CD4-positive, alpha-beta T cell treated with Interleukin-6 for 4 hours (primary cell): ENCODE results near the gene AKR1A1.
"Not testable (repeated sequence)": the region's sequence is repeated elsewhere in the genome, so short reads cannot be mapped to it uniquely, and the experiment has no call there.

Experiments used
- DNase-seq: peaks from one replicate; pipeline ENCODE4 v3.0.0-alpha.2; 2020; ENCODE audit warnings: mixed read lengths

AKR1A1 gene

DNA sequence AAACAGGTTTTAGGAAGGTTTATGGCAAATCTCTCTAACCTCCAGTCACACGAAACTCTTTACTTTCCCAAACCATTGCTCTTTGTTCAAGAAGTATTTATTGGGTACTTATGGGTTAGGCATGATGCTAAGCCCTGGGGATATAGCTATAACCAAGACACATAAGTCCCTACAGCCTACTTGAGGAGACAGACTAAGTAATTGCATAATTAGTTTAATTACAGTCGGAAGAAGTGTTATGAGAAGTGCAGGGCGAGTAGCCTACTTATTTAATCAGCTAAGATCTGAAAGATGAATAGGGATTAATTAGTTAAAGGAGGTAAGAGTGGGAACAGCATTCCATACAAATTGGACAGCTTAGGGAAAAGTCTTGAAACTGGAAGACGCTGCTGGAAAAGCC is 20.0 kb downstream of the AKR1A1 start:
- no peak for DNase-seq

DNA sequence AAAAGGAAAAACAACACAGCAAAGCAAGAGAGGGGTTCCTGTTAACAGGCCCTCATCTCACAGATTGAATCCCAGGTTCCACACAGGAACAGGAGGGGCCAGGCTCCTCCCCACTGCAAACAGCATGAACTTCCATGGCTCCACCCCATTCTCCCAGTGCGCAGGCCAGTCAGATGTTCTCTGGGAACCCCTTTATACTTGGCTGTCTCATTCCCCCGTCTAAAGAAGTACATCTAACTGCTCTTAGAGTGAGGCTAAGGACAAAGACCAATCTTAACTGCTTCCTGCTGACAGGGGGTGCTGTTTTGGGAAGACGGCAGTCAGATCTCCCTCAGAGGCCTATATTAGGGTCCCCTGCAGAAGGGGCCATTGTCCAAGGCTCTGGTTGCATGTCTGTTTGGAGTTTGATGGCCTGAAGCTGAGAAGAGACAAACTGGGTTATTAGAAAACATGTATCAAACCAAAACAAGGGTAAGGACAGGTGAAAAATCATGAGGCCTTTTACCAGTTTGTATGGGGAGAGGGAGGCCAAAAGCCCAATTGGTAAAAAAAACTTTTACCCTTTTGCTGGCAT is 22.7 kb downstream of the AKR1A1 start:
- DNase-seq, result no peak

DNA sequence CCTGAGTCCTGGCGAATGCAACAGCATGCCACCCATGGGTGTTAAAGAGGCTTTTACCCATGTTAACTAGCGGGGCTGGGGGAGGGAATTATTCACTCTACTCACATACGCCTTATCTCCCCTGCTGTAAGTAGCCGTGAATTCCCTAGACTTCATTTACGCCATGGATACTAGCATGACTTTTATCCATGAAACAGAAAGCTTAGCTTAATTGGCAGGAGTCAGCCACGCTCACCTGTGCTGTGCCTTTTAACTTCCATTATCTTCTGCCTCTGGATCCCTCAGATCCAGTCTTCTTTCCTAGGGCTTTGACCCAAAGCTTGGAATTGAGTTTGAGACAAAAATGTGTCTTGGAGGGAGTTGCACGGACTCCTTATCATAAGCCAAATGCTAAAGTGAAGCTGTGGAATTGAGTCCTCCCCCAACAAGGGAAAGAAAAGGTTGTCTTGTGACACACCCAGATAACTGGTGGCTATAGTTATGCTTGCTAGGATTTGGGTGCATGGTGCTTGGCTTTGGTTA is 23.5 kb downstream of the AKR1A1 start:
- no peak for DNase-seq

DNA sequence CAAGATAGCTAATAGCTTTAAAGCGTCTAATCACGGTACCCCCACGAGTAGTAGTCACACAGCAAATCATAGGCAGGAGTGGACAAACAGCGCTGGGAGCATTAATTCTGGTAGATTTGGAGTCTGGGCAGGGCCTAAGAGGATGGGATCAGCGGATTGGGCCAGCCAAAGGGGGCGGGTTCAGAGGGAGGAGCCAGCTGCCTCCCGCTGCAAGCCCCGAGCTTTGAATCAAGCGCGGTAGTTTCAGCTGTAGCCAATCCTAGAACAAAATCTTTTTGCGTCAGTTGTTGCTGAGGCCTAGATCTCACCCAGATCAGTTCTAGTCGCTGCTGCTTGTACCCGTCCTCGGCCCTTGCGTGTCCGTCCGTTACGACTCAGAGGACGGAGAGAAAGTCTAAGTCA is 32.6 kb downstream of the AKR1A1 start:
- peak; percentile 97 for DNase-seq

DNA sequence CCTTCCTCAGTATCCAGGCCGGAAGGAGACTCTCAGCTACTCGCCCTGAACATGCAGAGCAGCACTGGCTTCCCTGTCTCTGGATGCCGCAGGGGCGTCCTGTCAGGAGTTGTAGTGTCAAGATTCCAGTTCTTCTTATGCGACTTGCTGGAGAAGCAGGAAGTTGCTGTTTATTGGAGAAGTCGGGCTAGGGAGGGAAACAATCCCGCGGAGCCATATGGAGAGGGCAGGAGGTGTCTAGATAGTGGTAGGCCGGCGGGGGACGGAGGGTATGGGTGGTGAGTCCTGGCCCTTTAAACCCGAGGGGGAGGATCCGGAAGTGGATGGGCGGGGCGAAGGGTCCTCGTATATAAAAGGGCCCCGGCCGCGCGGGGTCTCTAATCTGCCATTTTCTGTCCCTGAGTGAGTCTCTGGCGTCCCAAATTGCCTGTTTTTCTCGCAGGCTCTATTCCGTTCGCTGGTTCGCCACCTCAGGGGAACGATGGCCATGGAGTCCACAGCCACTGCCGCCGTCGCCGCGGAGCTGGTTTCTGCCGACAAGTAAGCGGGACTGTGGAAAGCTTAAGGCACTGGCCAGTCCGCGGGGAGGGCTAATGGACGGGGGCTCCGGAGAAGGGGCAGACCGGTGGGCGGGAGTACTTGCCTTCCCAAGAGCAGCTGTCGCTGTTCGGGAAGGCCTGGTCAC is 33.2 kb downstream of the AKR1A1 start, which contains the start of gene NASP:
Gene NASP, plus strand, starts transcription at position 376 of the 685 bp plus-strand sequence. Its CDS starts 106 bp downstream, at position 482.
- peak; percentile 90 for DNase-seq

DNA sequence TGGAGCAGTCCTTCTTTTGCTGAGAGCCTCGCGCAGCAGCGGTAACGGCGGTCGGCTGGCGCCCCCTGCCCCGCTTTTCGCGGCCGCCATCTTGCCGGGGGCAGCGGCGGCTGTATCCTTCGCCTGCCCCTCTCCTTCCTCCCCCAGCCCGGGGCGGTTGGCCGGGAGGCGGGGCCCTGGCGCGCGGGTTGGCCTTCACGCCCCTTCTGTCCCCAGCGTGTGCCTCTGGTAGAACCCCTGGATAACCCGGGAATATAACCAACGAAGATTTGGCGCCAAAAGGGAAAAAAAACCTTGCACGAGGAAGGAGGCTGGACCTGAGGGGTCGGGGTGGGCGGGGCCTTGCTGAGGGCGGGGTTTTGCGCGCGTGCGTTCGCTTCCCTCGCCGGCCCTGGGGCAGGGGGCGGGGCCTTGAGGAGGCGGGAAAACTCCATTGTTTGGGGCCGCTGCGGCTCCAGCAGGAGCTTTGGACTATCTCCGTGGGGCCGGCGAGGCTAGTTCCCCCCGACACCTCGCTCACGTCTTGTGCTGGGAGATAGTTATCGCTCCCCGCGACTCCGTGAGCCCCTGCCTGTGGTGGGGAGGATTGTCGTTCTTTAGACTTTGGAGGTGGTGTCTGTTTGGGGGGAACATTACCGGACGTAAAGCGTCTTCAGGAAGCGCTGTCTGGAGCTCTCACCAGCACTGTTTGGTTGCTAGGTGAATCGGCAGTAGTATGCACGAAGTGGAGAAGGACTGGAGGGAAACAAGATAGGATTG is 33.9 kb downstream of the AKR1A1 start:
- DNase-seq, result peak; percentile 96

DNA sequence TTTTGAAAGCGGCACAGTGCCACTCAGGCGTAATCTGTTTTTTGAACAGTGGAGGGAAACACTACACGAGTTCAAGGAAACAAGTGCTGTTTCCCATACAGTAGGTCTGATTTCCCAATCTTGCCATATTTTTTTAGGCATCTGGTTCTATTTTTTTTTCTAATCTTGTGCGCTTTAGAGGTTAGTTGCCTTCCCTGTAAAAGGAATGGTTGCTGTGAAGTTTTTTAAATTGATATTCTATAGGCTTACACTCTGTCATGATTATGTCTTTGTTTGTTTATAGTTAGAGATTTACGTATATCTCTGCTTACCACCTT is 34.4 kb downstream of the AKR1A1 start:
- no peak for DNase-seq

DNA sequence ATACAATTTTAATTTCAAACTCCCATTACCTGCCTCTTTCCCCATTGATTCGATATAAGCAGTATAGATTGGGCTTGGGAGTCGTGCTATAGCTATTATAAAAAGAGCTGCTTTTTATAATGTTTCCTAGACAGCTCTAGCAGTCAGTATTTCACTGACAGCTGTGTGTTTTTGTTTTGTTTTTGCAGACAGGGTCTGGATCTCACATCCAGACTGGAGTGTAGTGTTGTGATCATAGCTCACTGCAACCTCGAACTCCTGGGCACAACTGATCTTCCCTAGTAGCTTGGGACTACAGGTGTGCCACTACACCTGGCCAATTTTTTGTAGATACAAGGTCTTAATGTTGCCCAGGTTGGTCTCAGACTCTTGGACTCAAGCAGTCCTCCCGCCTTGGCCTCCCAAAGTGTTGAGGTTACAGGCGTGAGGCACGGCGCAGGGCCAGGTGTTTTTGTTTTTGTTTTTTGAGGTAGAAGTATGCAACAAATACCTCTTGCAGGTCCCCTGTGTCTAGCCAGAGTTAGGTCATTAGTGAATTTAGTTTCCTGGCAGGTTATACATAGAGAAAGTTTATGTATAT is 35.0 kb downstream of the AKR1A1 start:
- no peak for DNase-seq

DNA sequence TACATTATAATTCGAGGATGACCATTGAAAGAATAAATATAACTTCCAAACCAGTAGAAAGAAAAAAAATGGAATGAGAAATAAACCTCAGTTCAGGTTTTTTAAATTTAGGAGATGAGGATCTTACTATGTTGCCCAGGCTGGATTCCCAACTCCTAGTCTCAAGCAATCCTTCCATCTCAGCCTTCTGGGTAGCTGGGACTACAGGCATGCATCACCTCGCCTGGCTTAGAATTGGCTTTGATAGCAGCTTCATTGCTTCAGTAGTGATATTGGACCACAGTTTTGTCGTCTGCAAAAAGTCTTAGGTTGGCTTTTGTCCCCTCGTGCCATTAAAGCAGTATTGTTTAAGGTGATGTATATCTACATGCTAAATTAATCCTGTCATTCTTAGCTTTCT is 36.1 kb downstream of the AKR1A1 start:
- no peak for DNase-seq

DNA sequence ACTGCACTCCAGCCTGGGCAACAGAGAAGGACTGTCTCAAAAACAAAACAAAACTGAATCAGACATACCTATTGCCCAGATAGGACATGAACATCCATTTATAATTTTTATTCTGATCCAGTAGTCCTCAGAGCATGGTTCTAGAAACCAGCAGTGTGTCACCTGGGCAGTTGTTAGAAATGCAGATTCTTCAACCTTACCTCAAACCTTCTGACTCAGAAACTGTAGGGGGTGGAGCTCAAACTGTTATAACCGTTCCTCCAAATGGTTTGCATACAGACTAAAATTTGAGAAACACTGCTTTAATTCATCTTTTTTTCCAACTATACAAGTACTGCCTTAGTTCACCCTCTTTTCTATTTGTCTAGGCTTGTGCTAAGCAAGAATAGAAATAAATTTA is 39.2 kb downstream of the AKR1A1 start:
- DNase-seq, result no peak

DNA sequence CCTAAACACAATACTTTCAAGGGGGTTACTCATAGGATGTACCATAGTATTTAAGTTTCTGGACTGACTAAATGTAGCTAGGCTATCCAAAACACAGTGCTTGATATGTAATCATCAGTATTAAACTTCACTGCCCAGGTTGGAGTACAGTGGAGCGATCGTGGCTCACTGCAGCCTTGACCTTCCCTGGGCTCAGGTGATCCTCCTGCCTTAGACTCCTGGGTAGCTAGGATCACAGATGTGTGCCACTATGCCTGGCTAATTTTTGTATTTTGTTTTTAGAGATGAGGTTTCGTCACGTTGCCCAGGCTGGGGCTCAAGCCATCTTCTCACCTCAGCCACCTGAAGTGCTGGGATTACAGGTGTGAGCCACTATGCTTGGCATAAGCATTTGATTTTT is 43.8 kb downstream of the AKR1A1 start:
- DNase-seq, result no peak

DNA sequence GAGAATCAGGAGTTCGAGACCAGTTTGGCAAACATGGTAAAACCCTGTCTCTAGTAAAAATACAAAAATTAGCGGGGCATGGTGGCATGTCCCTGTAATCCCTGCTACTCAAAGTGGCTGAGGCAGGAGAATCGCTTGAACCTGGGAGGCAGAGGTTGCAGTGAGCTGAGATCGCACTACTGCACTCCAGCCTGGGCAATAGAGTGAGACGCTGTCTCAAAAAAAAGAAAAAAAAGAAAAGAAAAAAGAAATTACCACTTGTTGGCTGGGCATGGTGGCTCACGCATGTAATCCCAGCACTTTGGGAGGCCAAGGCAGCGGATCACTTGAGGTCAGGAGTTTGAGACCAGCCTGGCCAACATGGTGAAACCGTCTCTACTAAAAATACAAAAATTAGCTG is 46.1 kb downstream of the AKR1A1 start:
- DNase-seq, result not testable (repeated sequence)

DNA sequence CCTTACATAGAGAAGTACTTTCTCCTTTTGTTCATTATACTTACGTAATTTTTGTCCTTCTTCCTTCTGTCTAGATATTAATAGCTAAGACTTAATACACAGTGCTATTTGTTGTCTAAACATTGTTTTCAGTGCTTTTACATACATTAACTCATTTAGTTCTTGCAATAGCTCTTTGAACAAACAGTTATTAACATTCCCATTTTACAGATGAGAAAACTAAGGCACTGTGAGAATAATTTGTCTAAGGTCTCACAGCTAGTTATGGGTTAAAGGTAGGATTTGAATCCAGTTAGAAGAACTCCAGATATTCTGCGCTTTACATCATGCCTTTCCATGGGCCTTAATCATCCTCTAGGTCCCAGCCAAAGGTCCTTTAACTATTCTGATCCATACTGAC is 53.6 kb downstream of the AKR1A1 start:
- no peak for DNase-seq

DNA sequence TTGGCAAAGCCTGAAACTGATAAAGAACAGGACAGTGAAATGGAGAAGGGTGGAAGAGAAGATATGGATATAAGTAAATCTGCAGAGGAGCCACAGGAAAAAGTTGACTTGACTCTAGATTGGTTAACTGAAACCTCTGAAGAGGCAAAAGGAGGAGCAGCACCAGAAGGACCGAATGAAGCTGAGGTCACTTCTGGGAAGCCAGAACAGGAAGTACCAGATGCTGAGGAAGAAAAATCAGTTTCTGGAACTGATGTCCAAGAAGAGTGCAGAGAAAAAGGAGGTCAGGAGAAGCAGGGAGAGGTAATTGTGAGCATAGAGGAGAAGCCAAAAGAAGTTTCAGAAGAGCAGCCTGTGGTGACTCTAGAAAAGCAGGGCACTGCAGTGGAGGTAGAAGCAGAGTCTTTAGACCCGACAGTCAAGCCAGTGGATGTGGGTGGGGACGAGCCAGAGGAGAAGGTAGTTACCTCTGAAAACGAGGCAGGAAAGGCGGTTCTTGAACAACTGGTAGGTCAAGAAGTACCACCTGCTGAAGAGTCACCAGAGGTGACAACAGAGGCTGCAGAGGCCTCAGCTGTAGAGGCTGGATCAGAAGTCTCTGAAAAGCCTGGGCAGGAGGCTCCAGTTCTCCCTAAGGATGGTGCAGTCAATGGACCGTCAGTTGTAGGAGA is 56.9 kb downstream of the AKR1A1 start:
- DNase-seq, result no peak

DNA sequence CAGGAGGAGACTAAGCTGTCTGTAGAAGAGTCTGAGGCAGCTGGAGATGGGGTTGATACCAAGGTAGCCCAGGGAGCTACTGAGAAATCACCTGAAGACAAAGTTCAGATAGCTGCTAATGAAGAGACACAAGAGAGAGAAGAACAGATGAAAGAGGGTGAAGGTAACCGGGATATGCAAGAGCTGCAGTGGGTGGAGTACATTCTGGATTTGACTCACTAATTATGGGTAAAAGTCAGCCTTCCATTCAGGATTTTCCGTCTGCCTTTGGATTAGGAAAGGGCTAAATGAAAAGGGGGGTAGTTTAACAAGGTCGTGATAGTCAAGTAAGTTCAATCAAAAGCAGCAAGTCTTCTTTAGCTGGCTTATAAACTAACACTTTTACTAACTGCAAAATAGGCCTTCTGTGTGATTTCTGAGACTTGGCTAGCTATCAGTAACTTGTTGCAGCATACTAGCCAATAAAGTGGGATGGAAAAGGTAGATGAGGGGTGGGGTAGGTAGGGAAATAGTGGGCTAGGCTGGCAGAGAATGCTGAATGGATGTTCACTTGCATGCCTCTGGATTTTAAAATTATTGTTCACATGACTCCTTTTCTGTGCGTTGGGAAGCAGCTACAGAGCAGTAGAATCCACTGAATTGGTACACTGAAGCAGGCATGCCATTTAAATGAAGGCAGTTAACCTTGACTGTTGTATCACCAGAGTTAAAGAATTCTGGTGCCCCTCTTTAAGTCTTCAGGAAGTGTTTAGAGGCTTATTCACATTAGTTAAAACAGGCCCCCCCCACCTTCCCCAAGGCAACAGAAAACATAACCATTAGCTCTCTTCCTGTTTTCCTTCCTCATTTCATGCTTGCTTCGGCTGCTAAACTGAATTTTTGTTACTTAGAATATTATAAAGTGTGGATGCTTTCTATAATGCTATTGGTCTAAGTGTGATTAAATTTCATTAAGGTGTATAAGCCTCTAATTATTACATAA is 57.8 kb downstream of the AKR1A1 start:
- no peak for DNase-seq

DNA sequence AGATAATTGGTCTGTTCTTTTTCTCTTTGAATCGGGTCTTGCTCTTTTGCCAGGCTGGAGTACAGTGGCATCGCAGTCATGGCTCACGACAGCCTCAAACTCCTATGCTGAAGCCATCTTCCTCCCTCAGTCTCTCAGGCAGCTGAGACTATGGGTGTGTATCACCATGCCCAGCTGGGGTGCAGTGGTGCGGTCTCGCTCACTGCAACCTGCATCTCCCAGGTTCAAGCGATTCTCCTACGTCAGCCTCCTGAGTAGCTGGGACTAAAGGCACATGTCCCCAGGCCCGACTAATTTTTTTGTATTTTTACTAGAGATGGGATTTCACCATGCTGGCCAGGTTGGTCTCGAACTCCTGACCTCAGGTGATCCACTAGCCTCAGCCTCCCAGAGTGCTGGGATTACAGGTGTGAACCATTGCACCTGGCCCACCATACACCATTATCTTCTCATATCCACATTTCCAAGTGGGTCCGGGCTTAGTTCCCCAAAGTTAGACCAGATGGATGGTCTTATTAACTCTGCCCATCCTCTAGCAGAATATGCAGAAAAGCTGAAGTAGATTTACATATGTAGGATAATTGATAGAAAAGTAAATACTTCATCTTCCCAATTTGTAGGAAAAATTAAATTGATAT is 60.1 kb downstream of the AKR1A1 start:
- no peak for DNase-seq

DNA sequence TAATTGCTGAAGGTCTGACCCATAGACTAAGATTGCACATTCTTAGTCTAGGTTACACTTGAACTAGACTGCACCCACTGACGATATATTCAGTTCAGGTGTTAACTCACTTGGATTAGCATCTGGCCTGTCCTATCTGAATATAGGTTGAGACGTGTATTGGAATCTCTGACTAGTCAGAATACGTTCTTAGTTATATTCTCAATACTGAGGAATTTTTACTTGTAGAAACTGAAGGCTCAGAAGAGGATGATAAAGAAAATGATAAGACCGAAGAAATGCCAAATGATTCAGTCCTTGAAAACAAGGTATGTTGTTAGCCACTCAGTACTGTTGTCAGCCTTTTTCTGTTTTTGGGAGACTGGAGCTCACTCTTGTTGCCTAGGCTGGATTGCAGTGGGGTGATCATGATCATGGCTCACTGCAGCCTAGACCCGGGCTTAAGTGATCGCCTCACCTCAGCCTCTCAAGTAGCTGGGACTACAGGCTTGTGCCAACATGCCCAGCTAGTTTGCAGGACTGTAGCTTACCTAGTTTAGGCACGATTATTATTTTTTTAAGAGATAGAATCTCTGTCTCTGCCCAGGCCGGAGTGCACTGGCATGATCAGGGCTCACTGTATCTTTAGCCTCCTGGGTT is 62.4 kb downstream of the AKR1A1 start:
- DNase-seq, result no peak

DNA sequence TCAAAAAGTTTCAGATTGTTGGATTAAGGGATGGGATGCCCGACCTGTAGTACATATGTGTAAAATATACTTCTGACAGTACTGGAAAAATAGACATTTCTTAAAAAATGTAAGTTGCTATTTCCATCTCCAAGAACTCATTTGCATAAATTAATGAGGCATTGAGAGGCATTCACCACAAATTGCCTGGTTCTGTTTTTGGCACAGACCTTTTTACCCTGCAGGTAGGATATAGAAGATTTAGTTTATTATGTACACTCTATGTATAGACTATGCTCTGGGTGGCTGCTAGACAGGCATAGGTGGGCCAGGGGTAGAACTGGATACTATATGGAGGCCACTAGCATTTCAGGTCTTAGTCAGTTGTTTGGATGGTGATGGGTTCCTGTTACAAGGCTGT is 65.3 kb downstream of the AKR1A1 start:
- DNase-seq, result no peak

DNA sequence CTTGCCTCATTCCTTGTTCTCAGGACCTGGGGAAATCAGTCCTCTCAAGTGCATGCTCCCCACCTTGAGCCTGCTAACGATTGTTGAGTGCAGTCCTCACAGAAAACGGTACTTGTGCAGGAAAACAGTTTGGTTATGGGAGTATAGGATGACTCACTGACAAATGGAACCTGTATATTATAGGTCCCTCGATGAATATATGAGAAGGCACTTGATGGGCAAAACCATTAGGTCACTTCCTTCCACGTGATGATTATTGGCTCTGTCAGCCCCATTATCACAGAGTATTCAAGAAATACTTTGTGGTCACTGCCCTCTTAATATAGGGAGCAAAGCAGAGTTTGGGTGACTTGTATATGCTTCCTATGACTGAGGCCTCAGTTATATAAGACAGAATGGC is 67.0 kb downstream of the AKR1A1 start:
- DNase-seq, result no peak

DNA sequence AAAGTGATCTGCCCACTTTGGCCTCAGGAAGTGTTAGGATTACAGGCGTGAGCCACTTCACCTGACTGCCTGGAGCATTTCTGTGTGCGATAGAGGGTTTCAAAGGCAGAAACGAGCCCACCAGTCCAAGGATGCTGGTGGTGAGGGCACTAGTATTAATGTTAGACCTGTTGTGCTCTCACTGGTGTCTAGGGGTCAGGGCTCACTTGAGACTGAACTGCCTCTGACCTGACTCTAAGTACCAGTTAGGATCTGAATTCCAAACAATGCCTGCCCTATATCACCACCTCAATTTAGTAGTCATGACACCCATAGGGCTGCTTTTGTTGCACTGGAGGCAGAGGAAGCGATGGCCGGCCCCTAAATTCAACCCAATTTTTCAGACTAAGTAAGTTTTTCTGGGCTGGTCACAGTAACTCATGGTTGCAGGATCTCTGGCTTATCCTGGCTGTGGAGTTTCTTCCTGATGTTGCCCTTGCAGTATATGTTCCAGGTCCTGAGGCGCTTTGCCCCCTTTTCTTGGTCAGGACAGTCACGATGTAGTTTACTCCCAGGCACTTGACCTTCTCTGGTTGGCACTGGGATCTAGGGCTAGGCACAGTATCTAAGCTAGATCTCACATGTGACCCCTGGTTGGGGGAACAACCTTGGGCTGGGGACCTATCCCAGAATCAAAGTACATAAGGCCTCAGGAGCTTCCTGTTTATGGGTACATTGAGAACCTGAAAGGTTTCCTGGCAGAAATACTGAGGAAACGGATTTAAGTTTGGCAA is 68.7 kb downstream of the AKR1A1 start:
- DNase-seq, result no peak
